ENCODE data around the gene GPC5. TPM values are rescaled to one million over a fixed set of nuclear protein-coding genes. Genes with fewer than 3 reads are reported as not detected.

GPC5 gene
- total and polyA plus RNA-seq, 4 donors = 0.51 to 22.4 (median 2.0) TPM

DNA sequence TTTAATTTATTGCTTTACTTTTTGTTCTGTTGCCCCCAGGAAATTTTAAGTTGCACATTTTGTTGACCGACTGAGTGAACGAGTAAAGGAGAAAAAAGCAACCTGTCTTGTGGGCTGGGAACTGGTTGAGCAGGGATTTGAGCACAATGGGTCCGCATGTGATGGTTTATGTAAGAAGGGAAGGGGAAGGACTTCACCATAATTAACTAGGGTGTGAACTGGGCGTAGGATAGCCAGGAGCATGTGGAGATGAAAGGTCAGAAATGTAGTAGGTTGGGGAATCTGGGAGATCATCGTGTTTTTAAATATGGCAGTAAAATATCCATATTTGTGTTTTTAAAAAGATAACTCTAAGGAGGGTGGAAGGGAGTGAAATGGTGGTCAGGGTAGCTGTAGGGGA lies 99.9 kb downstream of the GPC5 start:
- Histone ChIP-seq H3K27ac (ENCODE audit: low read depth in 1 of 2, low read length in 2 of 2) (no peak overlapping the region), H3K36me3 (ENCODE audit: control insufficient read depth in 4 of 4, insufficient read depth in 3 of 4, low read depth in 1 of 4, low read length in 3 of 4) (no peaks in the 10 kb centered on the region), H3K4me1 (ENCODE audit: control insufficient read depth in 4 of 4, insufficient read depth in 4 of 4, low read length in 3 of 4) (no peaks in the 10 kb centered on the region), H3K4me3 (ENCODE audit: low read depth in 1 of 3, low read length in 3 of 3) (no peak overlapping the region), H3K9me3 (ENCODE audit: control insufficient read depth in 4 of 4, low read length in 3 of 4) (no peaks in the 10 kb centered on the region), H3K27me3 (ENCODE audit: control insufficient read depth in 4 of 4, insufficient read depth in 4 of 4, low read length in 3 of 4) (no peaks in the 10 kb centered on the region), H3K9ac (ENCODE audit: low read depth in 1 of 2, low read length in 2 of 2) (no peak overlapping the region)
- no peak for DNase-seq (ENCODE audit: low spot score)
- TF ChIP-seq, protein P1, sequence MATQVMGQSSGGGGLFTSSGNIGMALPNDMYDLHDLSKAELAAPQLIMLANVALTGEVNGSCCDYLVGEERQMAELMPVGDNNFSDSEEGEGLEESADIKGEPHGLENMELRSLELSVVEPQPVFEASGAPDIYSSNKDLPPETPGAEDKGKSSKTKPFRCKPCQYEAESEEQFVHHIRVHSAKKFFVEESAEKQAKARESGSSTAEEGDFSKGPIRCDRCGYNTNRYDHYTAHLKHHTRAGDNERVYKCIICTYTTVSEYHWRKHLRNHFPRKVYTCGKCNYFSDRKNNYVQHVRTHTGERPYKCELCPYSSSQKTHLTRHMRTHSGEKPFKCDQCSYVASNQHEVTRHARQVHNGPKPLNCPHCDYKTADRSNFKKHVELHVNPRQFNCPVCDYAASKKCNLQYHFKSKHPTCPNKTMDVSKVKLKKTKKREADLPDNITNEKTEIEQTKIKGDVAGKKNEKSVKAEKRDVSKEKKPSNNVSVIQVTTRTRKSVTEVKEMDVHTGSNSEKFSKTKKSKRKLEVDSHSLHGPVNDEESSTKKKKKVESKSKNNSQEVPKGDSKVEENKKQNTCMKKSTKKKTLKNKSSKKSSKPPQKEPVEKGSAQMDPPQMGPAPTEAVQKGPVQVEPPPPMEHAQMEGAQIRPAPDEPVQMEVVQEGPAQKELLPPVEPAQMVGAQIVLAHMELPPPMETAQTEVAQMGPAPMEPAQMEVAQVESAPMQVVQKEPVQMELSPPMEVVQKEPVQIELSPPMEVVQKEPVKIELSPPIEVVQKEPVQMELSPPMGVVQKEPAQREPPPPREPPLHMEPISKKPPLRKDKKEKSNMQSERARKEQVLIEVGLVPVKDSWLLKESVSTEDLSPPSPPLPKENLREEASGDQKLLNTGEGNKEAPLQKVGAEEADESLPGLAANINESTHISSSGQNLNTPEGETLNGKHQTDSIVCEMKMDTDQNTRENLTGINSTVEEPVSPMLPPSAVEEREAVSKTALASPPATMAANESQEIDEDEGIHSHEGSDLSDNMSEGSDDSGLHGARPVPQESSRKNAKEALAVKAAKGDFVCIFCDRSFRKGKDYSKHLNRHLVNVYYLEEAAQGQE (IDR thresholded peaks at IDR 0.05) = no peak
- no peak for TF ChIP-seq JUND (IDR thresholded peaks at IDR 0.05)
- TF ChIP-seq HNF4A (conservative IDR thresholded peaks at IDR 0.05) = no peak
- TF ChIP-seq, protein P2, sequence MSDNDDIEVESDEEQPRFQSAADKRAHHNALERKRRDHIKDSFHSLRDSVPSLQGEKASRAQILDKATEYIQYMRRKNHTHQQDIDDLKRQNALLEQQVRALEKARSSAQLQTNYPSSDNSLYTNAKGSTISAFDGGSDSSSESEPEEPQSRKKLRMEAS (IDR thresholded peaks at IDR 0.05) = no peak
- TF ChIP-seq TAF1 (conservative IDR thresholded peaks at IDR 0.05) = no peak
- 91% methylated on average over 5 of the region's 5 CpGs for WGBS

GRCh38 chr13:91504216-91504615 lies 105.8 kb downstream of the GPC5 start:
- Histone ChIP-seq H3K4me3 (ENCODE audit: low read depth in 1 of 3, low read length in 3 of 3) (no peak overlapping the region), H3K36me3 (ENCODE audit: control insufficient read depth in 4 of 4, insufficient read depth in 3 of 4, low read depth in 1 of 4, low read length in 3 of 4) (no peaks in the 10 kb centered on the region), H3K9ac (ENCODE audit: low read depth in 1 of 2, low read length in 2 of 2) (no peak overlapping the region), H3K27me3 (ENCODE audit: control insufficient read depth in 4 of 4, insufficient read depth in 4 of 4, low read length in 3 of 4) (no peaks in the 10 kb centered on the region), H3K27ac (ENCODE audit: low read depth in 1 of 2, low read length in 2 of 2) (no peak overlapping the region), H3K4me1 (ENCODE audit: control insufficient read depth in 4 of 4, insufficient read depth in 4 of 4, low read length in 3 of 4) (no peaks in the 10 kb centered on the region), H3K9me3 (ENCODE audit: control insufficient read depth in 4 of 4, low read length in 3 of 4) (no peaks in the 10 kb centered on the region)
- DNase-seq (ENCODE audit: low spot score) = no peak
- whole genome bisulfite sequencing = 90% methylated on average over 2 of the region's 2 CpGs
- TF ChIP-seq SP1 (IDR thresholded peaks at IDR 0.05) (no peak), RXRA (IDR thresholded peaks at IDR 0.05) (no peak), YY1 (IDR thresholded peaks at IDR 0.05) (no peak), FOXA1 (IDR thresholded peaks at IDR 0.05) (no peak), NR2F2 (IDR thresholded peaks at IDR 0.05) (no peak), EGR1 (IDR thresholded peaks at IDR 0.05; ENCODE audit: low read depth in 2 of 2) (no peak), RAD21 (IDR thresholded peaks at IDR 0.05) (no peak), GABPA (IDR thresholded peaks at IDR 0.05 in 1 of 2, conservative IDR thresholded peaks at IDR 0.05 in 1 of 2) (no peak), HNF4A (conservative IDR thresholded peaks at IDR 0.05) (no peak), JUND (IDR thresholded peaks at IDR 0.05) (no peak), HNF4G (IDR thresholded peaks at IDR 0.05) (no peak)
- TF ChIP-seq, protein P1 (IDR thresholded peaks at IDR 0.05) = no peak
- TF ChIP-seq, protein P2 (IDR thresholded peaks at IDR 0.05) = no peak
- TF ChIP-seq, protein P3, sequence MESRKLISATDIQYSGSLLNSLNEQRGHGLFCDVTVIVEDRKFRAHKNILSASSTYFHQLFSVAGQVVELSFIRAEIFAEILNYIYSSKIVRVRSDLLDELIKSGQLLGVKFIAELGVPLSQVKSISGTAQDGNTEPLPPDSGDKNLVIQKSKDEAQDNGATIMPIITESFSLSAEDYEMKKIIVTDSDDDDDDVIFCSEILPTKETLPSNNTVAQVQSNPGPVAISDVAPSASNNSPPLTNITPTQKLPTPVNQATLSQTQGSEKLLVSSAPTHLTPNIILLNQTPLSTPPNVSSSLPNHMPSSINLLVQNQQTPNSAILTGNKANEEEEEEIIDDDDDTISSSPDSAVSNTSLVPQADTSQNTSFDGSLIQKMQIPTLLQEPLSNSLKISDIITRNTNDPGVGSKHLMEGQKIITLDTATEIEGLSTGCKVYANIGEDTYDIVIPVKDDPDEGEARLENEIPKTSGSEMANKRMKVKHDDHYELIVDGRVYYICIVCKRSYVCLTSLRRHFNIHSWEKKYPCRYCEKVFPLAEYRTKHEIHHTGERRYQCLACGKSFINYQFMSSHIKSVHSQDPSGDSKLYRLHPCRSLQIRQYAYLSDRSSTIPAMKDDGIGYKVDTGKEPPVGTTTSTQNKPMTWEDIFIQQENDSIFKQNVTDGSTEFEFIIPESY (IDR thresholded peaks at IDR 0.05) = no peak
- TF ChIP-seq, protein P4, sequence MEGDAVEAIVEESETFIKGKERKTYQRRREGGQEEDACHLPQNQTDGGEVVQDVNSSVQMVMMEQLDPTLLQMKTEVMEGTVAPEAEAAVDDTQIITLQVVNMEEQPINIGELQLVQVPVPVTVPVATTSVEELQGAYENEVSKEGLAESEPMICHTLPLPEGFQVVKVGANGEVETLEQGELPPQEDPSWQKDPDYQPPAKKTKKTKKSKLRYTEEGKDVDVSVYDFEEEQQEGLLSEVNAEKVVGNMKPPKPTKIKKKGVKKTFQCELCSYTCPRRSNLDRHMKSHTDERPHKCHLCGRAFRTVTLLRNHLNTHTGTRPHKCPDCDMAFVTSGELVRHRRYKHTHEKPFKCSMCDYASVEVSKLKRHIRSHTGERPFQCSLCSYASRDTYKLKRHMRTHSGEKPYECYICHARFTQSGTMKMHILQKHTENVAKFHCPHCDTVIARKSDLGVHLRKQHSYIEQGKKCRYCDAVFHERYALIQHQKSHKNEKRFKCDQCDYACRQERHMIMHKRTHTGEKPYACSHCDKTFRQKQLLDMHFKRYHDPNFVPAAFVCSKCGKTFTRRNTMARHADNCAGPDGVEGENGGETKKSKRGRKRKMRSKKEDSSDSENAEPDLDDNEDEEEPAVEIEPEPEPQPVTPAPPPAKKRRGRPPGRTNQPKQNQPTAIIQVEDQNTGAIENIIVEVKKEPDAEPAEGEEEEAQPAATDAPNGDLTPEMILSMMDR (IDR thresholded peaks at IDR 0.05; ENCODE audit: low read depth, low read length, missing input control) = no peak
- TF ChIP-seq, protein P5, sequence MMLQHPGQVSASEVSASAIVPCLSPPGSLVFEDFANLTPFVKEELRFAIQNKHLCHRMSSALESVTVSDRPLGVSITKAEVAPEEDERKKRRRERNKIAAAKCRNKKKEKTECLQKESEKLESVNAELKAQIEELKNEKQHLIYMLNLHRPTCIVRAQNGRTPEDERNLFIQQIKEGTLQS (IDR thresholded peaks at IDR 0.05) = no peak
